Vagina (tissue), 2 donors: ENCODE results near the gene SDE2. TPM values are rescaled to one million over a fixed set of nuclear protein-coding genes. Genes with fewer than 3 reads are reported as not detected.

Experiments used
- DNase-seq, 2 donors: peaks; one replicate each; pipeline ENCODE4 v3.0.0-alpha.2; 2017; ENCODE audit errors: extremely low spot score in 2 of 2
- H3K27ac ChIP-seq: fragments of 200-600 bp; sonication (generic); one replicate; pipeline ENCODE4 v1.5.1; 2019
- H3K27me3 ChIP-seq: fragments of 200-600 bp; sonication (generic); one replicate; pipeline ENCODE4 v1.5.1; 2019
- H3K36me3 ChIP-seq, 2 donors: fragments of 200-600 bp; sonication (generic); one replicate each; pipeline ENCODE4 v1.5.1; 2017 to 2019
- H3K4me1 ChIP-seq: fragments of 200-600 bp; sonication (generic); one replicate; pipeline ENCODE4 v1.5.1; 2019
- H3K4me3 ChIP-seq, 2 donors: fragments of 200-600 bp; sonication (generic); 1 replicate in 1 of 2; 2 replicates in 1 of 2; pipeline ENCODE4 v1.5.1; 2016 to 2019
- H3K9me3 ChIP-seq: fragments of 200-600 bp; sonication (generic); one replicate; pipeline ENCODE4 v1.5.1; 2019
- CTCF ChIP-seq, 3 experiments: fragments of 450-650 bp in 2 of 3; fragments of 200-600 bp in 1 of 3; sonication (generic) in 1 of 3; IDR thresholded peaks; one replicate each; pipeline ENCODE4 v1.5.1; 2017 to 2019; ENCODE audit warnings: antibody characterized with exemption in 3 of 3, mild to moderate bottlenecking in 2 of 3, moderate library complexity in 2 of 3
- POLR2A ChIP-seq, 2 donors: fragments of 450-650 bp; IDR thresholded peaks; one replicate each; pipeline ENCODE4 v1.6.1; 2017; ENCODE audit warnings: antibody characterized with exemption in 2 of 2, mild to moderate bottlenecking in 2 of 2, moderate library complexity in 2 of 2
- POLR2AphosphoS5 ChIP-seq, 2 donors: sonication (generic); formaldehyde crosslinking; IDR thresholded peaks; one replicate each; pipeline ENCODE4 v1.9.0; 2017; ENCODE audit warnings: antibody characterized with exemption in 2 of 2, mild to moderate bottlenecking in 2 of 2, low read depth in 1 of 2; ENCODE audit not compliant: insufficient read depth in 1 of 2
- intact Hi-C: fragments of 100-400 bp; cut with DNase I; formaldehyde crosslinking; loops from one replicate; pipeline ENCODE4 v1.15.1; 2023
- total RNA-seq: library from RNA; depleted of rRNA; stranded (reverse); fragments of >200 nt; gene quantifications from one replicate; pipeline ENCODE4 v1.2.3, GENCODE V29; 2016

SDE2 gene
- total RNA-seq, 1 donor from 2014 or later = 14.7 TPM

DNA sequence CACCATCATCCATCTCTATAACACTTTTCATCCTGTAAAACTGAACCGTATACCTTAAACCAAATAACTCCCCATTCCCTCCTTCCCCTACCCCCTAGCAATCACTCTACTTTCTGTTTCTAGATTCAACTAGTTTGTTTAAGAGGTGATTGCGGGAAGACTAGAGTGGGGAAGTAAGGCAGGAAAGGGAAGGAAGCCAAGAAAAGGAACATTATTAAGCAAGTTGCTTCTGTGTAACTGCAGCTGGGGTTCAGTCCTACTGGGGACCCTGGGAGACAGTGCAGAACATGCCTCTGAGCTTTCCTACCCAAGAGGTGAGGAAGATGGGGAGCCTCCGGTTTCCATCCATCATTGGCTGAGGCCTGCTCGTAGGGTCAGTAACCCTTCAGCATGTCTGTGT is 34.4 kb upstream of the SDE2 start:
- DNase-seq = no peak
- no peaks in the 10 kb centered on the region for H3K27me3 ChIP-seq
- H3K4me1 ChIP-seq = peaks cover 16% of the 10 kb centered on the region
- H3K27ac ChIP-seq = no peak overlapping the region
- no peaks in the 10 kb centered on the region for H3K9me3 ChIP-seq
- no peak overlapping the region for H3K4me3 ChIP-seq
- TF ChIP-seq CTCF (IDR thresholded peaks at IDR 0.05) (no peak), POLR2AphosphoS5 (IDR thresholded peaks at IDR 0.05; ENCODE audit: insufficient read depth in 1 of 2, low read depth in 1 of 2) (no peak), POLR2A (IDR thresholded peaks at IDR 0.05) (no peak)
- no peaks in the 10 kb centered on the region for H3K36me3 ChIP-seq
- intact Hi-C loops = no loop called here

GRCh38 chr1:226029568-226030225 is 30.6 kb upstream of the SDE2 start:
- no peak for TF ChIP-seq CTCF (IDR thresholded peaks at IDR 0.05)
- no peak for TF ChIP-seq POLR2A (IDR thresholded peaks at IDR 0.05)
- no peak for TF ChIP-seq POLR2AphosphoS5 (IDR thresholded peaks at IDR 0.05; ENCODE audit: insufficient read depth in 1 of 2, low read depth in 1 of 2)
- no peaks in the 10 kb centered on the region for H3K9me3 ChIP-seq
- H3K4me3 ChIP-seq = no peak overlapping the region
- H3K4me1 ChIP-seq = peaks cover 11% of the 10 kb centered on the region
- H3K27me3 ChIP-seq = no peaks in the 10 kb centered on the region
- H3K27ac ChIP-seq = no peak overlapping the region
- no peak for DNase-seq
- intact Hi-C loops = no loop called here
- H3K36me3 ChIP-seq = no peaks in the 10 kb centered on the region

DNA sequence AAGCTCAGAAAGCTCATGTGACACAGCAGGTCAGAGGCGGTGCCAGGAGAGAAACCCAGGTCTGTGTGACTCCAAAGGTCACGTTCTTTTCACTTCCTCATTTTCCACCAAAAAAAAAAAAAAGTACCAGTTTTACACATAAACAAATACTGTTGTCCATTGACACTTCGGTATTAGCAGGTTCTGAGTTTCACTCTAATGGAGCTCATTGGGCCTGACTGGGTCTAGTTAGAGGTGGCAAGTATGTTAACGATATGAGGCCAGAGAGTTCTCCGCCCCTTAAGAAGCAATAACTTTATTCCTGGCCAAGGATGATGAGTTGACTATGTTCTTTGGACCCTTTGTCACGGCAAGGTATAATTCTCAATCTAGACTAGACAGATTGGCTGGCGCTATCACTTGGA is 30.0 kb upstream of the SDE2 start:
- no peak for DNase-seq
- no peaks in the 10 kb centered on the region for H3K9me3 ChIP-seq
- H3K27me3 ChIP-seq = no peaks in the 10 kb centered on the region
- H3K36me3 ChIP-seq = no peaks in the 10 kb centered on the region
- no peak overlapping the region for H3K4me3 ChIP-seq
- intact Hi-C loops = no loop called here
- TF ChIP-seq POLR2AphosphoS5 (IDR thresholded peaks at IDR 0.05; ENCODE audit: insufficient read depth in 1 of 2, low read depth in 1 of 2) (no peak), POLR2A (IDR thresholded peaks at IDR 0.05) (no peak), CTCF (IDR thresholded peaks at IDR 0.05) (no peak)
- H3K27ac ChIP-seq = peak overlapping the region; percentile 19
- H3K4me1 ChIP-seq = peaks cover 5% of the 10 kb centered on the region

GRCh38 chr1:226027538-226028217 is 28.5 kb upstream of the SDE2 start:
- H3K36me3 ChIP-seq = no peaks in the 10 kb centered on the region
- intact Hi-C loops = no loop called here
- H3K27me3 ChIP-seq = no peaks in the 10 kb centered on the region
- H3K9me3 ChIP-seq = no peaks in the 10 kb centered on the region
- no peaks in the 10 kb centered on the region for H3K4me1 ChIP-seq
- no peak for DNase-seq
- no peak for TF ChIP-seq POLR2A (IDR thresholded peaks at IDR 0.05)
- peak in 1 of 2 donors; percentile 66 for TF ChIP-seq POLR2AphosphoS5 (IDR thresholded peaks at IDR 0.05; ENCODE audit: insufficient read depth in 1 of 2, low read depth in 1 of 2)
- no peak for TF ChIP-seq CTCF (IDR thresholded peaks at IDR 0.05)
- peak overlapping the region; percentile 17 for H3K27ac ChIP-seq
- H3K4me3 ChIP-seq = no peak overlapping the region

DNA sequence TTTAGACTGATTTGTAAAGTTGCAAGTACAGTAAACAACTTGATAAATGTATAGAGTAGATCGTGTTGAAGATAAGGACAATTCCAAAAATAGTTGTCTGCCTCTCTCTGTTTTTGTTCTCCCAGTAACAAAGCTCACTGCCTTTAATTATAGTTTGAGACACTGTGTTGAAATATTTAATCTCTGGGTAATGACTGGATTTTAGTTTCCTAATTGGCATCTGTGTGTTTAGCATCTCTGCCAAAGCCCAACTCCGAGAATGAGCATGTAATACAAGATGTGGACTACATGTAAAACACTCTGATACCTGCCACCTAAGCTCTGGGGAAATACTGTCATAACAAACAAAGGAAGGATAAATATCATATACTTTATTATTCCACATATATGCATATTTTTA is 27.7 kb upstream of the SDE2 start:
- H3K4me3 ChIP-seq = no peak overlapping the region
- no peaks in the 10 kb centered on the region for H3K27me3 ChIP-seq
- H3K9me3 ChIP-seq = no peaks in the 10 kb centered on the region
- no peak for TF ChIP-seq CTCF (IDR thresholded peaks at IDR 0.05)
- no peak for TF ChIP-seq POLR2A (IDR thresholded peaks at IDR 0.05)
- no peak for TF ChIP-seq POLR2AphosphoS5 (IDR thresholded peaks at IDR 0.05; ENCODE audit: insufficient read depth in 1 of 2, low read depth in 1 of 2)
- intact Hi-C loops = no loop called here
- no peak for DNase-seq
- H3K4me1 ChIP-seq = no peaks in the 10 kb centered on the region
- no peaks in the 10 kb centered on the region for H3K36me3 ChIP-seq
- H3K27ac ChIP-seq = no peak overlapping the region
